HuH-7 (cell line): Measurements from ENCODE around the gene TBC1D5.

Source experiments
- DNase-seq: peaks from one replicate; pipeline ENCODE4 v3.0.0; 2011; ENCODE audit warnings: low spot score

TBC1D5 gene

GRCh38 chr3:17585394-17586325 lies 156.8 kb downstream of the TBC1D5 start:
- DNase-seq = no peak

DNA sequence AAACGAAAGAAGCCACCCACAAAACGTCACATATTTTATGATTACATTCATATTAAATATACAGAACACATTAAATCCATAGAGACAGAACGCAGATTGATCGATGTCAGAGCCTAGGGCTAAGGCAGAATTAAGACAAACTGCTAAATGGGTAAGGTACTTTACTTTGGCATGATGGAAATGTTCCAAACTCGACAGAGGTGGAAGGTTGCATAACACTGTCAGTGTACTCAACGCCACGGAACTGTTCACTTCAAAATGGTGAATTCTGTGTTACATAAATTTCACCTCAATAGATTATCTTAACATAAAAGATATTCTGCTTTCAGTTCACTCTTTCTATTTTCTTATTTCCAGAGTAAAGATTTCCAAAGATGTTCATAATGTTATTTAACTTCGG lies 158.4 kb downstream of the TBC1D5 start:
- DNase-seq = no peak

DNA sequence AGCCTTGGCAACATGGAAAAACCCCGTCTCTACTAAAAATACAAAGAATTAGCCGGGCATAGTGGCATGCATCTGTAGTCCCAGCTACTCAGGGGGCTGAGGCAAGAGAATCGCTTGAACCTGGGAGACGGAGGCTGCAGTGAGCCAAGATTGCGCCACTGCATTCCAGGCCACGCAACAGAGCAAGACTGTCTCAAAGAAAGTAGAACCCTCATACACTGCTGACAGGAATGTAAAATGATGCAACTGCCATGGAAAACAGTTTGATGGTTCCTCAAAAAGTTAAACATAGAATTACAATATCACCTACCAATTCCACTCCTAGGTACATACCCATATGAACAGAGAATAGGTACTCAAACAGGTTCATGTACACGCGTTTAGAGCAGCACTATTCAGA lies 158.9 kb downstream of the TBC1D5 start:
- DNase-seq = no peak

DNA sequence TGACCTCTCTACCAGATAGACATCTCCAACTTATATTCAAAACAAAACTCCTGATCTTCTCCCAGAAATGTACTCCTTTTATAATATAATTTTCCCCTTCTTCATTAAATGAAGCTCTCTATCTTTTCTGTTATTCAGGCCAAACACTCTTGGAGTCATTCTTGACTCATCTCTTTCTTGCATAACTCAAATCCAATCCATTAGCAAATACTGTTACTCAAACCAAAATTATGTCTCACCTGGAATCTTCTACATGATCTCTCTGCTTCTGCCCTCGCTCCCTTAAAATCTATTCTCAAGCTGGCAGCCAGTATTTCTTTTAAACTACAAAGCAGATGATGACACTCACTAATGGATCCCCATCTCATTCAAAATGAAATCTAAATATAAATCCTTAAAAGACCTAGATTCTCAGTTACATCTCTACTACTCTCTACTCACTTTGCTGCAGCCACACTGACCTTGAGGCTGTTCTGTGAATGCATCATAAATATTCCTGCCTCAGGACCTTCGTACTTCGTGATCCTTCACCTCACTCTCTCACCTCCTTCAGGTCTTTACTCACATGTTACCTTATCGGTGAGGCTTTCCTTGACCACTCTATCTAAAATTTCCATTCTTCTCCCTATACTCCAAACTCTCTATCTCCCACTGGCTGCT lies 160.9 kb downstream of the TBC1D5 start:
- DNase-seq = no peak

- no peak for DNase-seq
Observed at GRCh38 chr3:17580901-17581300, 161.5 kb downstream of the TBC1D5 start.

DNA sequence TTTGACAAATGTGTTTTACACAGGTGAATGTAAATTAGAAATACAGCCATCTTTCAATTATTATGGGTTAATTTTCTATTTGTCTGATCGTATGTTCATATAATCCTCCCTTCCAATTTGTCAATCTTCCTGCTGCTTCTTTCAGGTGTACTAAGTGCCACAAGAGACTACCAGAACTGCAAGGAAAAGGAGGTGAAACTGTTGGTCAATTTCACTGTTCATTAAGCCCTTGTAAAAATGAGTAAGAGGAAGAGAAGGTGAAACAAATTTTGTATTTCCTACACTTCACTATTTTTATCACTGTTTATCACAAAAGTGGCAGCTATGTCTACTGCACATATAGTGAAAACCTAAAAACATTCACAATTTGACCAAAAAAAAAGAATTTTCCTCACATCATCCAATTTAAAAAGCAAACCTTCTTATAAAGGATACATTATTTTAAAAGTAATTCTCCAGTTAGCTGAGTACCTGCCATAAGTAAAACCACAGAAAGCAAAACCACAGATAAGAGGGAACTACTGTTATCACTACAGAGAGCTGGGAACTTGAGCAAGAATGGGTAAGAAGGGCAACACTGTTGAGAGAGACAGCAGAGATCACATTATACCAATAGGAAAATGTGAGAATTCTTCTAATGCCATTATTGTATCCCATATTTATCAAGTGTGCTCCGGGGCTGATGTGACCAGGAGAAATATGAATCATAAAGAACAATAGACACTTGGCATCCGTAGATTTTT lies 163.0 kb downstream of the TBC1D5 start:
- DNase-seq = peak; percentile 12

DNA sequence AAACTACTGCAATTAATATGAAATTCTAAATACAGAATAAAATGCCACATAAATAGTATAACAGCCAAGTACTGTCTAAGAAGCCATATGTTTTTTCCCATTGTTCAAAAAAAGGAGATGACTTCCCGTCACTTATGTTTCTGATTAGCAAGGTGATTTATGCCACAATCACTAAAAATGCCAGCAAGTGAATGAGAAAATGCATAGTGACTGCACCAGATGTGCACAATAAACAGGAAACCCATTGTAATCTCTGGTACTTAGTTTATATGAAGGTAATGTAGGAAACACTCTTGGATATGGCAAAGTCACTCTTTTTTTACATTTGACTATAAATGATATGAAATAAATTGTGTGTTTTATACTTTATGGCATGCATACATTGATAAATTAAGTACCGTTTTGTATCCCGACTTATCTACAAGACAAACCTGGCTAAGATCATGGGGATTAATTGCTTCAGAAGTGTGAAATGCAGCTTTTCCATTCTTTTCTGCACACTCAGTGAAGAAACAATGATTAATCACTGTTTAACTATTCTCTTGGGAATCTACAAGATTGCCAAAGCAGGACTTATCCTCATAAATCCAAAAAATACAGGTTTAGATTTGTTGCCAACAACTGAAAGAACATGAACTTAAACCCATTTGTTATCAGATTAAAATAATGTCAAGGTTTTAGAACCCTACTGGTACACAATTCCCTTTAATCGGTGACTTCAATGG lies 164.5 kb downstream of the TBC1D5 start:
- DNase-seq = no peak

DNA sequence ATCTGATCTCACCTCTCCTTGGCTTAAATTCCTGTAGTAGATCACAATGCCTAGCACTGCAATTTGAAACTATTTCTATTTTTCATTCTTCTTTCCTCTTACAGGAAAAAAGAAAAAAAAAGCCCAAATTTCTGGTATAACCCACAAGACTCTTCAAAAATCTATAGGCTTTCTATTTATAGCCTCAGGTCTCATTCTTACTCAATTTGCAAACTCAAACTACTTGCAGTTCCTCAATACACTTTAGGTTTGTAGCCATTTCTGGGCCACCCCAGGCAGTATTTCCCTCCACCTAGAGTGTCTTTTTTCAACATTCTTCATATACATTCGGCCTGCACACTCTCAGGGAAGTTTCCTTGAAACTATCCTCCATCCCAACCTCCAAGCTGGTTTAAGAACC lies 169.0 kb downstream of the TBC1D5 start:
- DNase-seq = no peak

- no peak for DNase-seq
Observed at GRCh38 chr3:17571686-17572085, 170.7 kb downstream of the TBC1D5 start.

DNA sequence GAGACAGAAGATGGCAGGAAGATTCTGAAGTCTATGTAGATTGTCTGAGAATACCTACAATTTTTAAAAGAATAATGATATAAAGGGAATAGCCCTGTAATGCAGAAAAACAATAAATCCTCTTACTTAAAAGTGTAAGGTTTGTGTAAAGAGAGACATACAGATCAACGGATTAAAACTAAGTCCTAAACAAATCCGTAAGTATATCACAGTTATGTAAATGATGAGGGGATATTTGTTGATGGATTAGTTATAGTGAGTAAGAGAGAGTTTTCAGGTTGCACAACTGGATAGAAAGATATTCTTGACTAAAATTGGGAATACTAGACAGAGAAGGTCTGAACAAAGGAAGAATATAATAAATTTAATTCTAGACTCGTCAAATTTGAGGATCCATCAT lies 179.6 kb downstream of the TBC1D5 start:
- no peak for DNase-seq

- no peak for DNase-seq
Observed at GRCh38 chr3:17558565-17558964, 183.9 kb downstream of the TBC1D5 start.

GRCh38 chr3:17557749-17558463 lies 184.5 kb downstream of the TBC1D5 start:
- DNase-seq = no peak

DNA sequence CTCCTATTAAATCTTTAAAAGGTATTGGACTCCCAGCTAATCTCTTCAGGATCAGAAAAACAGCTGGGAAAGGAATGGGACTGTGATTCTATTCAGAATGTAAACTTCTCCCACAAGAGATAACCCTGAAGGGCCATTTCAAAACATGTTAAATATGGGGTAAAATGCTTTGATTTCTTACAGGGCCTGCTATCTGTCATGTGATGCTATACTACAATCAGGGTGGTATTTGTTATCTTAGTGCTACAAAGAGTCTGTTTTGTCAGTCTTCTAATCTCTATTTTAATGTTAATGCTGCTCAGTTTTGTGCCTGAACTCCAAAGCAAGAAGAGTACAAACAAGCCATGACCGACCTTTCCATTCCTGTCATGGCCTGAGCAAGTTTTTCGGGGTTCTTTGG lies 186.9 kb downstream of the TBC1D5 start:
- DNase-seq = no peak

- DNase-seq = no peak
Observed at GRCh38 chr3:17554078-17554477, 188.4 kb downstream of the TBC1D5 start.

GRCh38 chr3:17553080-17553479 lies 189.4 kb downstream of the TBC1D5 start:
- DNase-seq = no peak

GRCh38 chr3:17552351-17552750 lies 190.1 kb downstream of the TBC1D5 start:
- no peak for DNase-seq

- no peak for DNase-seq
Observed at GRCh38 chr3:17551895-17552294, 190.5 kb downstream of the TBC1D5 start.

DNA sequence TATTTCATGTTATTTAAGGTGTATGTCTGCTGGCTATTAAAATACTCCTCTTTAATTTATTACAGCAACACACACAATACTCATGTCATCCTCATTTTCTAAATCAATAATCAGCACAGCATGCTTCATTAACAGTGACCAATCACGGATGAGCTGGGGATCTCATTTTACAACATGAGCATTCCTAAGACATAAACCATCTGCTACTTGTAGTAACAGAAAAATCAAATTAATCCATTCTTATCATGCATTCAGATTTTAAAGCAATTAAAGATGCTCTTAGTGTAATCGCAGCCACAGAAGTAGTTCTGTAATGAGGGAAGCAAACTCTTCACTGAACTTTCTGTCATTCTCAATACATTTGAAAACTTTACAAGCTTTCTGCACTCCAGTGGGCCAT lies 191.1 kb downstream of the TBC1D5 start:
- no peak for DNase-seq

GRCh38 chr3:17550624-17551023 lies 191.8 kb downstream of the TBC1D5 start:
- no peak for DNase-seq

- DNase-seq = no peak
Observed at GRCh38 chr3:17546500-17547255, 195.8 kb downstream of the TBC1D5 start.

GRCh38 chr3:17544632-17545031 lies 197.8 kb downstream of the TBC1D5 start:
- no peak for DNase-seq
